ENCODE measurements around the gene CERT1.

DNA sequence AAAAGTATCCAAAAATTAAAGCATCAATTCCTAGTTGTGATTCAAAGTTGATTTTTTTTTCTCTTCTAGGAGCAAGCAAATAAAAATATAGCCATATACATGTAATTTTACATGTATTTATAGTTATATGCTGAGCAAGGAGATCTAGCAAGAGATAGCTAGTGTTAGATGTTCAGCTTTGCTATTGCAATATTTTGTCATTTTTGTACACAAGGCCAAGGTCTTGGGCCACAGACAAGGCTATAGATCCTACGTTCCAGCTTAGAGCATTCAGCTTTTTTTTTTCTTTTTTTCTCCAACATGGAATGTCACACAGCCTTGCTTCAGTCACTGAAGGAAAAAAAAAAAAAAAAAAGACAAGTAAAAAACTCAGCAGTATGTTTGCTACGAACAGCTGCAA is 137.6 kb downstream of the CERT1 start:
- TF ChIP-seq SIN3A (IDR thresholded peaks at IDR 0.05; ENCODE audit: borderline replicate concordance, insufficient read depth, low read length): no peak
- TF ChIP-seq POLR2AphosphoS5 (IDR thresholded peaks at IDR 0.05; ENCODE audit: low read depth, low read length): no peak
- no peak for TF ChIP-seq TAF1 (IDR thresholded peaks at IDR 0.05; ENCODE audit: borderline replicate concordance, insufficient read depth, low read length)
- TF ChIP-seq, protein P1, sequence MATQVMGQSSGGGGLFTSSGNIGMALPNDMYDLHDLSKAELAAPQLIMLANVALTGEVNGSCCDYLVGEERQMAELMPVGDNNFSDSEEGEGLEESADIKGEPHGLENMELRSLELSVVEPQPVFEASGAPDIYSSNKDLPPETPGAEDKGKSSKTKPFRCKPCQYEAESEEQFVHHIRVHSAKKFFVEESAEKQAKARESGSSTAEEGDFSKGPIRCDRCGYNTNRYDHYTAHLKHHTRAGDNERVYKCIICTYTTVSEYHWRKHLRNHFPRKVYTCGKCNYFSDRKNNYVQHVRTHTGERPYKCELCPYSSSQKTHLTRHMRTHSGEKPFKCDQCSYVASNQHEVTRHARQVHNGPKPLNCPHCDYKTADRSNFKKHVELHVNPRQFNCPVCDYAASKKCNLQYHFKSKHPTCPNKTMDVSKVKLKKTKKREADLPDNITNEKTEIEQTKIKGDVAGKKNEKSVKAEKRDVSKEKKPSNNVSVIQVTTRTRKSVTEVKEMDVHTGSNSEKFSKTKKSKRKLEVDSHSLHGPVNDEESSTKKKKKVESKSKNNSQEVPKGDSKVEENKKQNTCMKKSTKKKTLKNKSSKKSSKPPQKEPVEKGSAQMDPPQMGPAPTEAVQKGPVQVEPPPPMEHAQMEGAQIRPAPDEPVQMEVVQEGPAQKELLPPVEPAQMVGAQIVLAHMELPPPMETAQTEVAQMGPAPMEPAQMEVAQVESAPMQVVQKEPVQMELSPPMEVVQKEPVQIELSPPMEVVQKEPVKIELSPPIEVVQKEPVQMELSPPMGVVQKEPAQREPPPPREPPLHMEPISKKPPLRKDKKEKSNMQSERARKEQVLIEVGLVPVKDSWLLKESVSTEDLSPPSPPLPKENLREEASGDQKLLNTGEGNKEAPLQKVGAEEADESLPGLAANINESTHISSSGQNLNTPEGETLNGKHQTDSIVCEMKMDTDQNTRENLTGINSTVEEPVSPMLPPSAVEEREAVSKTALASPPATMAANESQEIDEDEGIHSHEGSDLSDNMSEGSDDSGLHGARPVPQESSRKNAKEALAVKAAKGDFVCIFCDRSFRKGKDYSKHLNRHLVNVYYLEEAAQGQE (IDR thresholded peaks at IDR 0.05; ENCODE audit: insufficient read depth in 1 of 2, low read depth in 2 of 2, low read length in 2 of 2): no peak

Data from PFSK-1 (cell line).